Stimulated activated CD4-positive, alpha-beta T cell treated with anti-CD3 and anti-CD28 coated beads, Interleukin-12 subunit alpha, Interleukin-12 subunit beta, amount 100 ng/mL, for 48 hours (primary cell): ENCODE data around the gene SCGB1A1.

Experiments used
- DNase-seq, 3 donors: peaks; one replicate each; pipeline ENCODE4 v3.0.0-alpha.2; 2020; ENCODE audit warnings: low read depth in 2 of 3, low spot score in 1 of 3

Gene SCGB1A1

DNA sequence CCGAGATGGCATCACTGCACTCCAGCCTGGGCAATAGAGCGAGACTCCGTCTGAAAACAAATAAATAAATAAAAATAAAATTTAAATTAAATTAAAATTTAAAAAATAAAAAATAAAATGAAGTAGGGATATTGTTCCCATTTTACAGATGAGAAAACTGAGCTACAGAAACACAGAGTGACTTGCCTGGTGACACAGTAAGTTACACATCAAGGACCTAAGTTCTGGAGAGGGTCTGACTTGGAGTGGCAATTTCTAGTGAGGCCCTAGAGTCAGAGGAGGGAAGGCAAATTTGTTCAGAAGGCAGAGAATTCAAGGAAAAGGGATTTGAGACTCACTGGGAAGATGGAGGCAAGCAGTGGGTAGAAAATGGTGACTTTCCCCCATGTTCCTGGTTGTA, 2.0 kb downstream of the SCGB1A1 start:
- DNase-seq: no peak

- DNase-seq: no peak
These were observed 3.2 kb downstream of the SCGB1A1 start for GRCh38 chr11:62421996-62422395.

DNA sequence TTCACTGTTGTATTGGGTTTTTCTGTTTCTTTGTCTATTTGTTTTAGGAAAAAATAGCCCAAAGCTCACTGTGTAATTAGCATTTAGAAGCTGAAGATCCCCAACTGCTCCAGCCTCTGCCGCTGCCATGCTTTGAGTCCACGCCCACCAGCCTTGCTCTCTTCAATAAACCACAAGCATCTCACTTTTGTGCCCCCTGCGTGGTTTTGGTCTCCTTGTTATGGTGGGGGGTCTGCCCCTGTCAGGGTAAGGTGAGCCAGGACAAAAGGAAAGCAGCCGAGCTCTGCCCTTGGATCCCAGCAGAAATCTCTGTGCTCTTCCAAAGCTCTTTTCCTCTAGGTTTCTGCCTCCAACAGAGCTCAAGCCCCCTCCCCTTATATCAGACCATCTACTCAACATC, 4.2 kb downstream of the SCGB1A1 start:
- DNase-seq: no peak

- DNase-seq: peak in 1 of 3 donors; percentile 25
These were observed 8.9 kb downstream of the SCGB1A1 start for GRCh38 chr11:62427630-62428233.

- DNase-seq: no peak
These were observed 10.2 kb downstream of the SCGB1A1 start for GRCh38 chr11:62428871-62429560.

- no peak for DNase-seq
These were observed 11.6 kb downstream of the SCGB1A1 start for GRCh38 chr11:62430425-62430824.

GRCh38 chr11:62431171-62431901, 12.5 kb downstream of the SCGB1A1 start:
- no peak for DNase-seq

DNA sequence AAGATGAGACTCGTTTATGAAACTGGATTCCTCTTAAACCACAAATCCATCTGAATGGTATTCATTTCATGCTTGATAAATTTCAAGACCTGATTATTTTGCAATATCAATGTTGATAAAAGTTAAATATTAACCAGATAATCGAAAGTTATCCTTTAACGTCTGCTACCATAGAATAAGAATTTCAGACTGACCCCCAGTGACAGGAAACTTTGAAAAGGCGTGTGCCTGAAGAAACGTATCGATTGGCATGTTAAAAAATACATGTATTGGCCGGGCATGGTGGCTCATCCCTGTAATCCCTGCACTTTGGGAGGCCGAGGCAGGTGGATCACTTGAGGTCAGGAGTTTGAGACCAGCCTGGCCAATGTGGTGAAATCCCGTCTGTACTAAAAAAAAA, 13.9 kb downstream of the SCGB1A1 start:
- DNase-seq: no peak

- no peak for DNase-seq
These were observed 14.5 kb downstream of the SCGB1A1 start for GRCh38 chr11:62433141-62433903.

GRCh38 chr11:62433904-62434276, 15.1 kb downstream of the SCGB1A1 start:
- no peak for DNase-seq

DNA sequence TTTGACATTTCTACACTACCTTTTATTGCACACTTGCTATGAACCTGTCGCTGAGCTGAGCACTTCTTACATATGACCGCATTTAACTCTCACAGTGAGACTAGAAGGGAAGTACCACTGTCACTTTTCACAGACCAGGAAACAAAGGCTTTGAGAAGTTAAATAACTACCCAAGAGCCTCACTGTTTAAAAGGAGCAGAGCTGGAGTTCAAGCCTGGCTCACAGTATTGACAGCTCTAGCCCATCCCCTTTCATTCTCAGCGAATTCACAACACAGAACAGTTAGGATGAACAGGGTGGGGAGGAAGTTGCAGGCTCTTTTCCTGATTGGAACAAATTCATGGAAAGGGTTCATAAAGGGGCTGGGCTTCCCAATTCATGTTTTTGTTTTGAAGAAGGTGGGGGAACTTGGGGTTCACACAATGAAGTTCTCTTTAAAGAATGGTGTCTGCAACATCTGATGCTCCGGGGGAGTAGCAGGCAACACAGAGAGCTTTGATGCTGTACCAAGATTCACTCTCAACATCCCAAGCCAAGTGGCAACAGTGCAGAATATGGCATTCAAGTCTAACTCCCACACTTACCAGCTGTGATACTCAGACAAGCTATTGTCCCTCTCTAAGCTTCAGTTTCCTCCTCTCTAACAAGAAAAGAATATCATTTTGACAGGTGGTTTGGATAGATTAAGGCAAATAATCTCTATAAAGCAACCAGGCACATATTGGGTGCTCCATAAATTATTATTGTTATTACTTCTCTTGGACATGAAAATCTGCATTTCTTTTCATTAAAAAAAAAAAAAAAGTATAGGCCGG, 17.2 kb downstream of the SCGB1A1 start:
- DNase-seq: no peak

GRCh38 chr11:62437616-62438015, 18.8 kb downstream of the SCGB1A1 start:
- no peak for DNase-seq

- DNase-seq: no peak
These were observed 19.8 kb downstream of the SCGB1A1 start for GRCh38 chr11:62438641-62439040.

DNA sequence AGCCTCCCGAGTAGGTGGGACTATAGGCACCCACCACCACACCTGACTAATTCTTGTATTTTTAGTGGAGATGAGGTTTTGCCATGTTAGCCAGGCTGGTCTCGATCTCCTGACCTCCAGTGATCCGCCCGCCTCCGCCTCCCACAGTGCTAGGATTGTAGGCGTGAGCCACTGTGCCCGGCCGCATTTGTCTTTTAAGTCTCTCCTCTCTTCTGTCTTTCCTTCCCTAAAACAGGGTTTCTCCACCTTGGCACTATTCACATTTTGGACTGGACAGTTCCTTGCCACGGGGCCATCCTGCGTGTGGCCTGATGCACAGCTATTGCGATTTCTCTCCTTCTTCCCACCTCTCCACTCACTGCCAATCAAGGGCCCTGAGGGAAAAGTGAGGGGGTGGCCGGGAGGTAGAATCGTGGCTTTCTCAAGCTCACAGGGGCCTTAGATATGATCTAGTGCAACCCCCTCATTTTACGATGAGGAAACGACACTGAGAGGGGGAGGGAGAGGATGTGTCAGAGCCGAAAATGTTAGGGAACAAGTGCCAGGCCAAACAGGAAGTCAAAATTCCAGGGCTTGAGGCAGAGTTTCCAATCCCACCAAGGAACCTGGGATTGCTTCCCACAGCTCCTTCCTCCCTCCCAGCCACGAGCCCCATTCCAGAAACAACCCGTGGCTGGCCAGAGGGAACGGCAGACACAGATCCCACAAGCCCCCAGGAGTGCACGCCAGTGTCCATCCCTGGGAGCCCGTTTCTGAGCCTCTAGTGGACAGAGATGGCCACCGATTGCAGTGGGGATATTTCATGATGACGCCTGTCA, 21.2 kb downstream of the SCGB1A1 start:
- DNase-seq: no peak

DNA sequence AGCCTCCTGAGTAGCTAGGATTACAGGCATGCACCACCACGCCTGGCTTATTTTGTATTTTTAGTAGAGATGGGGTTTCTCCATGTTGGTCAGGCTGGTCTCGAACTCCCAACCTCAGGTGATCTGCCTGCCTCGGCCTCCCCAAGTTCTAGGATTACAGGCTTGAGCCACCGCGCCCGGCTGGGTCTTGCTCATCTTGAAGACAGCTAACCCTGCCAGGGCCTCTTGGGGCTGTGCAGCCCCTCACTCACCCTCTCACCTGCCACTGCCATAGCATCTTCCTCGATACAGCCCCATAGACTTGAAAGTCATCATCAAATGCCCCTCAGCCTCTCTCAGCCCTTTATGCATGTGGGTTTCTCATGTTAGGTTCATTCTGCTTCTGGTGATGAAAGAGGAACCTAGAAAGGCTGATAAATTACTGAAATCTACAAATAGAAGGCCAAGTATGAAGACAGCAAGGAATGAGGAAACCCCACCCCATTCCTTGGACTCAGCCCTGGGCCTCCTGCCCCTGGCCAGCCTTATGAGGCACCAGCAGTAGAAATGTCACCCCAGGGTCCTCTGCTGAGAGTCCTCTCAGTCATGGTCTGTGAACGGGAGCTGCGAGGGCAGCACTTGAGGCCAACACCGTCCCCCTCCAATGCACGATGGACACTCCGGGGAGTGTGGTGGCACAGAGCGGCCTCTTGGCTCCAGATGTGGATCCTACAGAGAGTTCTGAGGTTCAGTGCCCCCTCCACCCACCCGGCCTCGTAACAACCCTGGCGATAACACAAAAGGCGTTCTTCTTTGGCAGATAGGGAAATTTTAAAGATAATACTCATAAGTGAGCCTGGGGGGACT, 24.8 kb downstream of the SCGB1A1 start:
- DNase-seq: no peak

GRCh38 chr11:62444236-62444833, 25.5 kb downstream of the SCGB1A1 start:
- DNase-seq: peak; percentile 10 to 24 (median 24)

DNA sequence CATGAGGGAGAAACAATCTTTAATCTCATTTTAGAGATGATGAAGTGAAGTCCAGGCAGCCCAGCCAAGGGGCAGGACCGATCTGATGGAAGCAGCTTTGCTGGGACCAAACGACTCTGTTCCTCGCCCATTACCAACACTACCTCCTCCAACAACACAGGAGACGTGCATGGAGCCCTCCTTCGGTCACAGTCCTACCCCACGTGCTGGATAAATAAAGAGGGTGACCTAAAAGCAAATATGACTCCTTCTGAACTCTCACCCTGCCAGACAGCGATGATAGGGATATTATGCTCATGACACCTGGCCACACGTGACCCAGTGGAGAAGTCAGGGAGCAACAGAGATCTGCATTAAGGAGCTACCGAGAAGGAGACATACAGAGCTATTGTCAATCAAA, 26.0 kb downstream of the SCGB1A1 start:
- no peak for DNase-seq

GRCh38 chr11:62445314-62445740, 26.5 kb downstream of the SCGB1A1 start:
- DNase-seq: no peak

GRCh38 chr11:62446091-62446490, 27.3 kb downstream of the SCGB1A1 start:
- DNase-seq: no peak
